GM12801 (cell line): ENCODE measurements around the gene DGCR2.

Experiments
- TF ChIP-seq, protein P1 (sequence below): IDR thresholded peaks from one replicate; pipeline ENCODE4 v1.5.1; 2011; ENCODE audit warnings: control low read depth; ENCODE audit not compliant: insufficient read length; ENCODE audit errors: extremely low read depth

DGCR2 gene

DNA sequence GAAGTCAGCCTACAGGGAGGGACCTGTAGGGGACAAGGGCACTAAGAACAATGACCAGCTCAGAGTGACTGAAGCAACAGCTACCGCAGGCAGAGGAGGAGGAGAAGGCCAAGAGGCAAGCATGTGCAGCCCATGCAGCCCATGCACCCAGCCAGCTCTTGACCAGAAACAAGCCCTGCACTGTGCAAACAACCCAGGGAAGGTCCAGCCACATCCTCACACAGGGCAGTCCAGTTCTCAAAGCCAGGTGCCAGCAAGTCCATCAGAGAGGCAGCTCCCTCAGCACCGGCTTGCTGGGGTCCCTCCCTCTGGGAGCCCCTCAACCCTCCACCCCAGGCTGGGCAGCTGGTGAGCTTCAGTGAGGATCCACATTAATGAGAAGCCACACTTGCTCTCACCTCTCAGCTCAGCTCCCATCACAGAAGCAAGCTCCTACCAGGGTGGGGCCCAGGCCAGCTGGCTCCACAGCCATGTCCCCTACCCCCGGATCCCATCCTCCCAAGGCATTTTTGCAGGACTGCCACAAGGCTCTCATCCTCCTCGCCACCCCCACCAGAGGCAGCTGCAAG is 7.1 kb downstream of the DGCR2 start:
- TF ChIP-seq, protein P1, sequence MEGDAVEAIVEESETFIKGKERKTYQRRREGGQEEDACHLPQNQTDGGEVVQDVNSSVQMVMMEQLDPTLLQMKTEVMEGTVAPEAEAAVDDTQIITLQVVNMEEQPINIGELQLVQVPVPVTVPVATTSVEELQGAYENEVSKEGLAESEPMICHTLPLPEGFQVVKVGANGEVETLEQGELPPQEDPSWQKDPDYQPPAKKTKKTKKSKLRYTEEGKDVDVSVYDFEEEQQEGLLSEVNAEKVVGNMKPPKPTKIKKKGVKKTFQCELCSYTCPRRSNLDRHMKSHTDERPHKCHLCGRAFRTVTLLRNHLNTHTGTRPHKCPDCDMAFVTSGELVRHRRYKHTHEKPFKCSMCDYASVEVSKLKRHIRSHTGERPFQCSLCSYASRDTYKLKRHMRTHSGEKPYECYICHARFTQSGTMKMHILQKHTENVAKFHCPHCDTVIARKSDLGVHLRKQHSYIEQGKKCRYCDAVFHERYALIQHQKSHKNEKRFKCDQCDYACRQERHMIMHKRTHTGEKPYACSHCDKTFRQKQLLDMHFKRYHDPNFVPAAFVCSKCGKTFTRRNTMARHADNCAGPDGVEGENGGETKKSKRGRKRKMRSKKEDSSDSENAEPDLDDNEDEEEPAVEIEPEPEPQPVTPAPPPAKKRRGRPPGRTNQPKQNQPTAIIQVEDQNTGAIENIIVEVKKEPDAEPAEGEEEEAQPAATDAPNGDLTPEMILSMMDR, result no peak

DNA sequence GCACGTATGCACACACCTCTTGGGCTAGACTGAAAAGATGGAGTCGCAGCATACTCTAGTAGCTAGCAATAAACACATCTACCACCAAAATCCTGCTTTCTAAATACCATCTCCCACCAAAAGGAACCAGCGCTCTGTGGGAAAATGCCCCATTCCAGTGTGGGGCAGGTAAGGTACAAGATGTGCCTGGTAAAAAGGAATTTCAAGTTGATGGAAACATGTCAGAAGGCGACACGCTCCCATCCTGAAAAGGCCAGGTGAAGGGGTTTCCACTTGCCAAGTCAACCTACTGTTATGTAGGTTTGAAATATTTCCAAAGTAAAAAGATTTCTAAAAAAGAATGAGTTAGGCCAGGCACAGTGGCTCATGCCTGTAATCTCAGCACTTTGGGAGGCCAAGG is 8.8 kb downstream of the DGCR2 start:
- TF ChIP-seq, protein P1, result no peak

DNA sequence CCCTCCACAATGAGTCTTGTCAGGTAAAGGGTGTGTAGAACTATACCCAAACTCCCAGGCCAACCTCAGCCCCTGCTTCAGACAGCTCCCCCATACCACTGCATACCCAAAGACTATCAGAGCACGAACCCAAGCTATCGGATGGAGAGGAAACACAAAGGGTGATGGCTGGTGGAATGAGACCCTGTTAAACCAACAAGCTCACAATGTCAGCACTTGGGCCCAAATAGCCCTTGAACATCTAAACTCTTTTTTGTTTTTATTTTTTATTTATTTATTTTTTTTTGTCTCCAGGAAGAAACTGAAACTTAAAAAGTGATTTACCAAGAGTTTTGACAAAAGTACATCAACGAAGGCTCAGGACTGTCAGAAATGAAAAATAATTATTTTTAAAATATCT is 10.6 kb downstream of the DGCR2 start:
- TF ChIP-seq, protein P1, result no peak

DNA sequence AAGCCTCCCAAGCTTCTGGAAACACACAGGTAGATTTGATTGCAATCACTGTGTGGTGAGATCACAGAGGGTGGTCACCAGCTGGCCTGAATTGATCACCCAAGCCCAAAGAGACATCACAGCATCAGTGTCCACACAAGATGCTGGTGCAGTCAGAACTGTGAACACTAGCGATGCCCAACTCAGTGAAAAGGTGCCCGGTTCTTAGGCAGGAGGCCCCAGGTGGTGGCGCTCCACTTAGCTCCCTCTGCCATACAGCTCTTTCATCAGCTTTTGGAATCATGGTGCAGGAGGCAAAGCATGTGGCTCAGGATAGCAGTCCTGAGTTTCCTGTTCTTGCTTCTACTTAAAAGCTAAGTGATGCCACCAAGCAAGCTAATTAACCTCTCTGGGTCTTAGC is 11.1 kb downstream of the DGCR2 start:
- TF ChIP-seq, protein P1, result no peak

DNA sequence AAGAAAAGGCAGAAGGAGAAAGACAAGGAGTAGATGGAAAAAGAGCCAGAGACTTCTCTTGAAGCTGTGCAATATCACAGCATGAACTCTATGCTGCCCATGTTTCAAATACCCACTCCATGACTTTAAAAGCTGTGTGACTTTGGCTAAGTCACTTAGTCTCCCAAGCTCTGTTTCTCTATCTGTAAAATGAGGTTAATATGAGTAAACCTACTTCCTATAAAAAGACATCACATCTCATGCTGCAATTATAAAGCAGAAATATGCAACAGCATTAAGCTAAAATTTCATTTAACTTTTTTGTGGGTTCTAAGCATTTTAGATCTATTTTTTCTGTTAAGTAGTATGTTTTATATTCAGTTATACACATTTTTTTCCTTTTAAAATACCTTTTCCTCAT is 11.6 kb downstream of the DGCR2 start:
- TF ChIP-seq, protein P1, result no peak

DNA sequence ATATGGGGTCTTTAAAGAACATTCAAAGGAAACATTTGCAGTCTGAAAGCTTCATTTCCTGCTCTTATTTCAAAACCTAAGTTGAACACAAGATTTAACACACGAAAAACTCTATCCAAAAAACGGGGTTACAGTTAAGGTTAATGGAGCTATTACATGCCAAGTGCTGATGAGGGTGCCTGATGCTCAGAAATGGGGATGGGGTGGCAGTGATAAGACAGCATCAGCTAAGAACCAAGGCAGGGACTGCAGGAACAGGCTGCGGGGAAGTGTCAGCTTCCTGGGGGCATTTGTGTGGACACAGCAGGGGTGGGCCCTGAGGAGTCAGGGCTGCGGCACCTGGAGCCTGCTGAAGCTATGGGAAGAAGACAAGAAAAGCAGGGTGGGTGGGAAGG is 12.2 kb downstream of the DGCR2 start:
- TF ChIP-seq, protein P1, result no peak

DNA sequence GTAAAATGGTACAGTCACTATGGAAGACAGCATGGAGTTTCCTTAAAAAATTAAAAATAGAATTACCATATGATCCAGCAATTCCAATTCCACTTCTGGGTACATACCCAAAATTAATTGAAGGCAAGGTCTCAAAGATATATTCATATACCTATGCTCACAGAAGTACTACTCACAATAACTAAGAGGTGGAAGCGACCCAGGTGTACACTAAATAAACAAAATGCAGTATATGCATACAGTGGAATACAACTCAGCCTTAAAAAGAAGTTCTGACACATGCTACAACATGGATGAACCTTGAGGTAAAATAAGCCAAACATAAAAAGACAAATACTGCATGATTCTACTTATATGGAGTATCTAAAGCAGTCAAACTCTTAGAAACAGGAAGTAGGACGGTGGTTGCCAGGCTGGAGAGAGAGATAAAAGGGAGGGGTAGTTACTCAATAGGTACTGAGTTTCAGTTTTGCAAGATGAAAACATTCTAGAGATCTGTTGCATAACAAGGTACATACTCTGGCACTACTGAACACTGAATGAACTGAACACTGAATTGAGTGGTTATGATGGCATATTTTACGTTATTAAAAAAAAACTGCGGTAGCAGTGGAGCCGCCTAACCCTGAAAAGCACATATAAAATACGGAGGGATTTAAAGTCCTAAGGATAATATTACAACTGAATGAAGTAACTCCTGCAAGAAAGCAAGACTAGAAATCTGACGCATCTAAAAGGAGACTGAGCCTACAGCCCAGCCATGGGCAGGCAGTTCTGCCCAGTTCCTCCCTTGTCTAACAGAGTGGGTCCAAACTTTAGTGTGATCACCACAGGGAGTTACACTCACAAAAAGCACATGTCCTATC is 12.8 kb downstream of the DGCR2 start:
- TF ChIP-seq, protein P1, result no peak
